Nephron (organoid): ENCODE data around the gene SLC52A3.

Experiments used
- H3K27ac Mint-ChIP-seq, 3 experiments: 2 replicates each; pipeline ENCODE4 v1.8.0; 2020; ENCODE audit warnings: mixed read lengths in 3 of 3, mild to moderate bottlenecking in 2 of 3, moderate library complexity in 1 of 3
- H3K27me3 Mint-ChIP-seq: 2 replicates; pipeline ENCODE4 v1.8.0; 2021; ENCODE audit warnings: low read depth, mild to moderate bottlenecking, moderate library complexity, mixed read lengths
- H3K36me3 Mint-ChIP-seq: 2 replicates; pipeline ENCODE4 v1.8.0; 2020; ENCODE audit warnings: low read depth, mixed read lengths
- H3K4me1 Mint-ChIP-seq: 2 replicates; pipeline ENCODE4 v1.8.0; 2020; ENCODE audit warnings: mixed read lengths
- H3K4me3 Mint-ChIP-seq, 3 experiments: 2 replicates each; pipeline ENCODE4 v1.8.0; 2020; ENCODE audit warnings: mild to moderate bottlenecking in 3 of 3, mixed read lengths in 3 of 3, moderate library complexity in 2 of 3
- H3K9me3 Mint-ChIP-seq: 2 replicates; pipeline ENCODE4 v1.8.0; 2020; ENCODE audit warnings: mixed read lengths
- TF ChIP-seq, protein P1 (sequence below), 3 experiments: fragments of 200-600 bp; sonication (generic); IDR thresholded peaks; one replicate each; pipeline ENCODE4 v1.5.0; 2021; ENCODE audit warnings: antibody characterized with exemption in 3 of 3; ENCODE audit not compliant: unreplicated experiment in 3 of 3

The SLC52A3 gene

DNA sequence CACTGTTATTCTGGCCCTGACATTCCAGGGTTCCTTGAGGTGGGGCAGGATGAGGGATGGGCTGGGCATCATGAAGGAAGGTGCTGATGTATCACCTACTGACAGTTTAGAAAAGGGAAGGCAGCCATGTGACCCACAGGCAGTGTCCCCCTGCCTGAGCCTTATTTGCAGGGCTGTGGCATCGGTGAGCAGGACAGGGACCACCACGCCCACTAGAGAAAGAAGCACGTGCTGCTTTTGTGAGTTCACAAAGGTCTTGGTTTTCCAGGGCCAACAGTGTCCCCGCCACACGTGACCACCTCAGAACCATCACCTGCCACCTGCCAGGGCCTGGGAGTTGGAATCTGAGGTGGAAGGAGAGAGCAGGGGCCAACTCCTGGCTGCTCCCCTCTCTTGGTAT, 49.2 kb downstream of the SLC52A3 start:
- Mint-ChIP-seq H3K27me3 (peaks cover 32% of the 10 kb centered on the region), H3K4me3 (no peak overlapping the region), H3K9me3 (no peaks in the 10 kb centered on the region), H3K27ac (no peak overlapping the region), H3K4me1 (peaks cover 5% of the 10 kb centered on the region), H3K36me3 (no peaks in the 10 kb centered on the region)
- TF ChIP-seq, protein P1, sequence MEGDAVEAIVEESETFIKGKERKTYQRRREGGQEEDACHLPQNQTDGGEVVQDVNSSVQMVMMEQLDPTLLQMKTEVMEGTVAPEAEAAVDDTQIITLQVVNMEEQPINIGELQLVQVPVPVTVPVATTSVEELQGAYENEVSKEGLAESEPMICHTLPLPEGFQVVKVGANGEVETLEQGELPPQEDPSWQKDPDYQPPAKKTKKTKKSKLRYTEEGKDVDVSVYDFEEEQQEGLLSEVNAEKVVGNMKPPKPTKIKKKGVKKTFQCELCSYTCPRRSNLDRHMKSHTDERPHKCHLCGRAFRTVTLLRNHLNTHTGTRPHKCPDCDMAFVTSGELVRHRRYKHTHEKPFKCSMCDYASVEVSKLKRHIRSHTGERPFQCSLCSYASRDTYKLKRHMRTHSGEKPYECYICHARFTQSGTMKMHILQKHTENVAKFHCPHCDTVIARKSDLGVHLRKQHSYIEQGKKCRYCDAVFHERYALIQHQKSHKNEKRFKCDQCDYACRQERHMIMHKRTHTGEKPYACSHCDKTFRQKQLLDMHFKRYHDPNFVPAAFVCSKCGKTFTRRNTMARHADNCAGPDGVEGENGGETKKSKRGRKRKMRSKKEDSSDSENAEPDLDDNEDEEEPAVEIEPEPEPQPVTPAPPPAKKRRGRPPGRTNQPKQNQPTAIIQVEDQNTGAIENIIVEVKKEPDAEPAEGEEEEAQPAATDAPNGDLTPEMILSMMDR (IDR thresholded peaks at IDR 0.05; ENCODE audit: unreplicated experiment in 3 of 3), result no peak

DNA sequence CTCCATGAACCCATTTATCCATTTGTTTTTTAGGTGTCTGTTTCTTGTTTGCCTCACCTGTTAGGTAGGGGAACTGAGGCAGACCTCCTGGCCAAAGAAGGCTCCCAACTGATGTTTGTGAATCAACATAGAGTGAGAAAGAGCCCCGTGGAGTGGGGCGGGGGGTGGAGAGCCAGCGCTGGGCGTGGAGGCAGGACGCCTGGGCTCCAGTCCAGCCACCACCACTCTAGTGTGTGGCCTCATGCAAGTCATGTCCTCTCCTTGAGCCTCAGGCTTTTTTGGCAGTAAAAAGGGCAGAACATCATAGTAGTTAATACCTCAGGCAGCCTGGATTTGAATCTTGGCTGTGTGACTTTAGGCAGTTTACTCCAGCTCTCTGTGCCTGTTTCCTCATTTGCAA, 50.5 kb downstream of the SLC52A3 start:
- Mint-ChIP-seq H3K4me1 (peaks cover 5% of the 10 kb centered on the region), H3K27me3 (peaks cover 25% of the 10 kb centered on the region), H3K9me3 (peaks cover 4% of the 10 kb centered on the region), H3K36me3 (no peaks in the 10 kb centered on the region), H3K4me3 (no peak overlapping the region), H3K27ac (no peak overlapping the region)
- TF ChIP-seq, protein P1 (IDR thresholded peaks at IDR 0.05; ENCODE audit: unreplicated experiment in 3 of 3), result no peak

DNA sequence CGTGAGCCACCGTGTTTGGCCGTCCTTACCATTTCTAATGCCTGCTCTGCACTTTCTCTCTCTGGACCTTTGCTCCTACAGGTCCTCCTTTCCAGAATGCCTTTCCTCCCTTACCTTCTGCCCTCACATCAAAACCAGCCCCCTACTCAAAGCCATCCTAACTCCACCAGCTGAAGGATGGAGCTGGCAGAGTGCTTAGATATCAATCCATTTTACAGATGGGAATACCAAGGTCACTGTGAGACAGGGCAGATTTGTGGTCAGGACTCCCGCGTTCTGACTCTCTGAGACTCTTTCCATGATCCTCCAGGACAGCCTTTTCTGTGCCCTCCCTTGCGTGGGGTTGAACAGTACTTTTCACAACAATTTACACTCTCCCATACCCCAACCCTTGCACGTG, 51.0 kb downstream of the SLC52A3 start:
- no peaks in the 10 kb centered on the region for H3K36me3 Mint-ChIP-seq
- H3K27me3 Mint-ChIP-seq, result peaks cover 25% of the 10 kb centered on the region
- no peak overlapping the region for H3K27ac Mint-ChIP-seq
- no peak overlapping the region for H3K4me3 Mint-ChIP-seq
- TF ChIP-seq, protein P1 (IDR thresholded peaks at IDR 0.05; ENCODE audit: unreplicated experiment in 3 of 3), result no peak
- H3K9me3 Mint-ChIP-seq, result peaks cover 5% of the 10 kb centered on the region
- peaks cover 5% of the 10 kb centered on the region for H3K4me1 Mint-ChIP-seq

DNA sequence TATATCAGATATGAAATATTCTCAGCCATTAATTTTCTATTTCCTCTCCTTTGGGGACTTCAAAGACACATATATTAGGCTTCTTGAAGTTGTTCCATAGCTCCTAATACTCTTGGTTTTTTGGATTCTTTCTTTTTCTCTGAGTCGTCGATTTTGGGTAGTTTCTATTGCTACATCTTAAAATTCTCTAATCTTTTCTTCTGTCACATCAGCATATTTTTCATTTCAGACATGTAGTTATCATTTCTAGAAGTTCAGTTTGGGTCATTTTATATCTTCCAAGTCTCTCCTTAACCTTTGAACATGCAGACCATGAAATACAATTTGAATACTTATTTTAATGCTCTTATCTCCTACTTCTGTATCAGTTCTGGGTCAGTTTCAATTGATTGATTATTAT, 53.8 kb downstream of the SLC52A3 start:
- peaks cover 7% of the 10 kb centered on the region for H3K9me3 Mint-ChIP-seq
- no peak overlapping the region for H3K27ac Mint-ChIP-seq
- H3K36me3 Mint-ChIP-seq, result no peaks in the 10 kb centered on the region
- peaks cover 3% of the 10 kb centered on the region for H3K4me1 Mint-ChIP-seq
- peaks cover 22% of the 10 kb centered on the region for H3K27me3 Mint-ChIP-seq
- H3K4me3 Mint-ChIP-seq, result no peak overlapping the region
- TF ChIP-seq, protein P1 (IDR thresholded peaks at IDR 0.05; ENCODE audit: unreplicated experiment in 3 of 3), result no peak

DNA sequence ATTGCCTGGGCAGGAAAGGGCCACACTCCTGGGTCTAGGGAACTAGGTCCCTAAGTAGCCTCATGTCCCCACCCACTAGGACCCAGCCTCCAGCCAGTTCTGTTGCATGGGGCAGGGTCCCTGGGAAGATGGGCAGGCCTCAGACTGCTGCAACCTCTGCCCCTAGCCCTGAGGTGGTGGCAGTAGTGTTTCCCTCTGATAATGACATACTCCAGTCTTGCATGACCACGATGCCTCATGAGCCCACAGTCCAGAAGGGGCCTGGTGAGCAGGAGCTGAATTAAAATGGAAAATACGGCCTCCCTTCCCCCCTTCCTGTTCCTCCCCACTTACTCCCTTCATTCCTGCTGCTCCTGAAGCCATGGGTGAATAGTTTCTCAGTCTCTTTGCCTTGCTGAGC, 56.7 kb downstream of the SLC52A3 start:
- TF ChIP-seq, protein P1 (IDR thresholded peaks at IDR 0.05; ENCODE audit: unreplicated experiment in 3 of 3), result no peak
- Mint-ChIP-seq H3K4me1 (peaks cover 16% of the 10 kb centered on the region), H3K27ac (no peak overlapping the region), H3K36me3 (no peaks in the 10 kb centered on the region), H3K27me3 (peaks cover 25% of the 10 kb centered on the region), H3K9me3 (peaks cover 15% of the 10 kb centered on the region), H3K4me3 (peak overlapping the region; percentile 2 to 33 (median 24))

DNA sequence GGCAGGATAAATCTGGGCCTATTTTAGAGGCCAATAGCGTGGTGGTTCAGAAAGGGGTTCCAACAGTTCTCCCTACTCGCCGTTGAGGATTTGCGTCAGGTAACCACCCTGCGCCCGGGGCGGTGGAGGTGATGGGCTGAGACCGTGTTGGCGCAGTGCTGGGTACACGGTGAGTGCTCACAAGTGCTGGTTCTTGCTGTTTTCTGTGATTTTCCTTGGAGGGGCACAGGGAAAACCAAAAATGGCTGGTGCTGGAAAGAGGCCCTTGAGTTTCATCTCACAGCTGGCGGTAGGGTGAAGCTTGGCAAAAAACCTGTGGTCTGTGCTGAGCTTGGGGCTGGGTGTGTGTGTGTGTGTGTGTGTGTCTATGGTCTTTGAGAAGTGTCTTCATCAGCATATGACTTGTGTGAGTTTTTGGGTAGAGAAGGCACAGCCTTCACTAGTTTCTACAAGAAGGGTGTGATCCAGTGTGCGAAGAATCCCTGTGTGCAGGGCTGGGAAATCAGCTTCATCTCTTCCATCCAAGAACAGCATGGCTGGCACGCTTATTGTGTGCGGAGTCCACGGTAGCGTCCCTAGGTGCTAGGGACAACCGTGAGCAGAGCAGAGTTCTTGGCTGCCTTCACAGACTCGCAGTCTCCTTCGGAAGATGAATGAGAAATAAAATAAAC, 57.4 kb downstream of the SLC52A3 start:
- Mint-ChIP-seq H3K4me1 (peaks cover 18% of the 10 kb centered on the region), H3K27me3 (peaks cover 28% of the 10 kb centered on the region), H3K36me3 (no peaks in the 10 kb centered on the region), H3K27ac (peak overlapping the region in 2 of 3 experiments; percentile 21 to 29), H3K9me3 (peaks cover 15% of the 10 kb centered on the region), H3K4me3 (peak overlapping the region; percentile 36 to 61 (median 49))
- TF ChIP-seq, protein P1 (IDR thresholded peaks at IDR 0.05; ENCODE audit: unreplicated experiment in 3 of 3), result no peak
